ENCODE data around the gene MAJIN. TPM values are rescaled to one million over a fixed set of nuclear protein-coding genes. Genes with fewer than 3 reads are reported as not detected.

MAJIN gene
- total and polyA plus RNA-seq, 4 donors: 0.09 to 0.31 TPM; not detected in 2

- H3K9me3 ChIP-seq (ENCODE audit: control insufficient read depth in 4 of 4, low read length in 3 of 4): no peaks in the 10 kb centered on the region
- 95% methylated on average over 23 of the region's 23 CpGs for WGBS
- no peak overlapping the region for H3K27ac ChIP-seq (ENCODE audit: low read depth in 1 of 2, low read length in 2 of 2)
- no peak overlapping the region for H3K4me3 ChIP-seq (ENCODE audit: low read depth in 1 of 3, low read length in 3 of 3)
- DNase-seq (ENCODE audit: low spot score): no peak
- H3K27me3 ChIP-seq (ENCODE audit: control insufficient read depth in 4 of 4, insufficient read depth in 4 of 4, low read length in 3 of 4): no peaks in the 10 kb centered on the region
- peaks cover 36 to 81% (median 61%) of the 10 kb centered on the region in 4 donors for H3K36me3 ChIP-seq (ENCODE audit: control insufficient read depth in 4 of 4, insufficient read depth in 3 of 4, low read depth in 1 of 4, low read length in 3 of 4)
- no peak for TF ChIP-seq HNF4G (IDR thresholded peaks at IDR 0.05)
- TF ChIP-seq CTCF (IDR thresholded peaks at IDR 0.05; ENCODE audit: low read depth, low read length, missing input control): no peak
- TF ChIP-seq ZBTB33 (IDR thresholded peaks at IDR 0.05): no peak
- no peak for TF ChIP-seq TAF1 (conservative IDR thresholded peaks at IDR 0.05)
- no peak for TF ChIP-seq SP1 (IDR thresholded peaks at IDR 0.05)
- TF ChIP-seq GABPA (IDR thresholded peaks at IDR 0.05 in 1 of 2, conservative IDR thresholded peaks at IDR 0.05 in 1 of 2): no peak
- TF ChIP-seq RXRA (IDR thresholded peaks at IDR 0.05): no peak
- TF ChIP-seq HNF4A (conservative IDR thresholded peaks at IDR 0.05): no peak
- TF ChIP-seq EGR1 (IDR thresholded peaks at IDR 0.05; ENCODE audit: low read depth in 2 of 2): no peak
- TF ChIP-seq JUND (IDR thresholded peaks at IDR 0.05): no peak
- TF ChIP-seq NR2F2 (IDR thresholded peaks at IDR 0.05): no peak
- no peak for TF ChIP-seq MAX (IDR thresholded peaks at IDR 0.05)
- TF ChIP-seq FOXA1 (IDR thresholded peaks at IDR 0.05): no peak
- no peak for TF ChIP-seq ATF3 (IDR thresholded peaks at IDR 0.05)
- TF ChIP-seq FOXA2 (IDR thresholded peaks at IDR 0.05): no peak
- no peak for TF ChIP-seq YY1 (IDR thresholded peaks at IDR 0.05)
- TF ChIP-seq REST (IDR thresholded peaks at IDR 0.05): no peak
- H3K9ac ChIP-seq (ENCODE audit: low read depth in 1 of 2, low read length in 2 of 2): no peak overlapping the region
- H3K4me1 ChIP-seq (ENCODE audit: control insufficient read depth in 4 of 4, insufficient read depth in 4 of 4, low read length in 3 of 4): no peaks in the 10 kb centered on the region
These were observed 68.5 kb downstream of the MAJIN start for GRCh38 chr11:64903291-64903833.

All from liver (tissue), 9 donors.